Right cardiac atrium (tissue), 5 donors: ENCODE results near the gene OTUD4. TPM values are rescaled to one million over a fixed set of nuclear protein-coding genes. Genes with fewer than 3 reads are reported as not detected.
"Not testable (repeated sequence)": the region's sequence is repeated elsewhere in the genome, so short reads cannot be mapped to it uniquely, and the experiment has no call there.

ENCODE experiments used
- ATAC-seq, 2 donors: fragments of 200-7000 bp; cut with Tn5 transposase; one replicate each; pipeline versions ENCODE4 v1.8.0 to v1.9.1; 2020; ENCODE audit warnings: moderate library complexity in 2 of 2, mild to moderate bottlenecking in 1 of 2
- DNase-seq, 3 donors: peaks; one replicate each; pipeline ENCODE4 v3.0.0-alpha.2; 2020
- H3K27ac ChIP-seq: one replicate; pipeline ENCODE4 v1.5.1; 2013; ENCODE audit warnings: mild to moderate bottlenecking, low read length, control low read depth, moderate library complexity
- H3K27me3 ChIP-seq: one replicate; pipeline ENCODE4 v1.6.1; 2013; ENCODE audit not compliant: control insufficient read depth, insufficient read depth
- H3K4me1 ChIP-seq: one replicate; pipeline ENCODE4 v1.6.1; 2013; ENCODE audit warnings: low read length; ENCODE audit not compliant: control insufficient read depth, insufficient read depth
- H3K4me3 ChIP-seq: one replicate; pipeline ENCODE4 v1.5.1; 2013; ENCODE audit warnings: low read length, control low read depth
- H3K9me3 ChIP-seq: one replicate; pipeline ENCODE4 v1.6.1; 2013; ENCODE audit warnings: low read length; ENCODE audit not compliant: control insufficient read depth
- WGBS: extraction: QIAGEN DNeasy Blood & Tissue Kit; methylation state at CpG from one replicate; pipeline ENCODE4 v1.1.7; 2013; 5-methylcytosine and 5-hydroxymethylcytosine counted together
- intact Hi-C, 4 donors: fragments of 100-400 bp; cut with DNase I; formaldehyde crosslinking; loops; one replicate each; pipeline versions ENCODE4 v1.11.0 to v1.14.0; 2022 to 2023
- long read RNA-seq, 4 donors: library from polyadenylated mRNA; unstranded; transcript quantifications; one replicate each; pipeline ENCODE4 v2.0.0, GENCODE V29; 2020 to 2021
- polyA plus RNA-seq: library from polyadenylated mRNA; stranded (reverse); fragments of 200-250 nt; gene quantifications from one replicate; pipeline ENCODE4 v1.2.3, GENCODE V29; 2013
- total RNA-seq, 4 donors: library from RNA; stranded (reverse); fragmentation: NEBNext Ultra II Directional; extraction: Animal tissue kit (Norgen Biotek cat#: 25700); gene quantifications; one replicate each; pipeline ENCODE4 v1.2.1, GENCODE V29; 2021
- donor health status: healthy with polysubstance abuse.
- donor health status: DM: no; HTN: yes; CAD: no.
- donor health status: DM: no; HTN: no; CAD: no.
- donor health status: DM: no; HTN: yes; CAD: no; lungs with severe emphysema.
- donor health status: DM: yes; HTN: yes; CAD: no.

Gene OTUD4
- total RNA-seq = 10 to 100 TPM; 27.0 to 27.6 (median 27.1) TPM
- 8.8 TPM for polyA plus RNA-seq
- long read RNA-seq, donor 1, full-length matches to known transcripts = 7 of 19 reads
- long read RNA-seq, donor 1, partial matches to known transcripts = 8 of 19 reads
- long read RNA-seq, donor 1, other reads (novel, unspliced or antisense) = 4 of 19 reads
- long read RNA-seq, donor 2, full-length matches to known transcripts = 1 of 4 reads
- long read RNA-seq, donor 2, partial matches to known transcripts = 1 of 4 reads
- long read RNA-seq, donor 2, other reads (novel, unspliced or antisense) = 2 of 4 reads
- long read RNA-seq, donor 3, full-length matches to known transcripts = 2 of 12 reads
- long read RNA-seq, donor 3, partial matches to known transcripts = 3 of 12 reads
- long read RNA-seq, donor 3, other reads (novel, unspliced or antisense) = 7 of 12 reads
- long read RNA-seq, donor 4, full-length matches to known transcripts = 1 of 3 reads
- long read RNA-seq, donor 4, partial matches to known transcripts = 0 of 3 reads
- long read RNA-seq, donor 4, other reads (novel, unspliced or antisense) = 2 of 3 reads

GRCh38 chr4:145180298-145181090 is at the start of gene OTUD4:
OTUD4 (minus strand) TSS chr4:145180589; CDS start chr4:145179973, 616 bp downstream.
- no peaks in the 10 kb centered on the region for H3K9me3 ChIP-seq
- WGBS = under 1% methylated on average over 94 of the region's 94 CpGs
- peak within 1 kb of the TSS; percentile 94 for H3K27ac ChIP-seq
- ATAC-seq (peak; percentile 97), DNase-seq (peak; percentile 97 to 98 (median 98))
- intact Hi-C loops = no loop called here
- peaks cover 3% of the 10 kb centered on the region for H3K4me1 ChIP-seq
- H3K4me3 ChIP-seq = peak within 1 kb of the TSS; percentile 67
- no peaks in the 10 kb centered on the region for H3K27me3 ChIP-seq

- H3K4me3 ChIP-seq, intact Hi-C loops, H3K27me3 ChIP-seq, H3K27ac ChIP-seq, H3K4me1 ChIP-seq, H3K9me3 ChIP-seq, DNase-seq, ATAC-seq: not testable (repeated sequence)
- WGBS = 80% methylated on average over 7 of the region's 7 CpGs
Measured at GRCh38 chr4:145223228-145223627, 42.8 kb upstream of the OTUD4 start.

- WGBS = 90% methylated on average over 5 of the region's 5 CpGs
- H3K27ac ChIP-seq, intact Hi-C loops, H3K4me3 ChIP-seq, H3K27me3 ChIP-seq, DNase-seq, H3K4me1 ChIP-seq, ATAC-seq, H3K9me3 ChIP-seq: not testable (repeated sequence)
Measured at GRCh38 chr4:145221529-145221928, 41.1 kb upstream of the OTUD4 start.

- Histone ChIP-seq H3K4me3 (no peak overlapping the region), H3K27me3 (no peaks in the 10 kb centered on the region), H3K4me1 (no peaks in the 10 kb centered on the region), H3K27ac (no peak overlapping the region), H3K9me3 (no peaks in the 10 kb centered on the region)
- WGBS = 87% methylated on average over 2 of the region's 2 CpGs
- DNase-seq (no peak), ATAC-seq (no peak)
- intact Hi-C loops = loop anchor here in 1 of 4 donors (10.0 kb wide), 1 partner anchor 386 kb away; no protein-coding TSS in a partner anchor
Measured at GRCh38 chr4:145219090-145219489, 38.7 kb upstream of the OTUD4 start.

GRCh38 chr4:145218251-145218650 is 37.9 kb upstream of the OTUD4 start:
- no peaks in the 10 kb centered on the region for H3K9me3 ChIP-seq
- no peaks in the 10 kb centered on the region for H3K27me3 ChIP-seq
- 37% methylated on average over 3 of the region's 3 CpGs for WGBS
- ATAC-seq (peak; percentile 16 to 36), DNase-seq (peak in 1 of 3 donors; percentile 30)
- no peak overlapping the region for H3K4me3 ChIP-seq
- H3K27ac ChIP-seq = no peak overlapping the region
- H3K4me1 ChIP-seq = no peaks in the 10 kb centered on the region
- intact Hi-C loops = loop anchor here in 1 of 4 donors (10.0 kb wide), 1 partner anchor 387 kb away; no protein-coding TSS in a partner anchor

GRCh38 chr4:145217349-145217748 is 37.0 kb upstream of the OTUD4 start:
- H3K27me3 ChIP-seq = no peaks in the 10 kb centered on the region
- no peaks in the 10 kb centered on the region for H3K9me3 ChIP-seq
- no peak overlapping the region for H3K27ac ChIP-seq
- WGBS = 49% methylated on average over 1 of the region's 1 CpG
- H3K4me3 ChIP-seq = no peak overlapping the region
- DNase-seq (no peak), ATAC-seq (no peak)
- no peaks in the 10 kb centered on the region for H3K4me1 ChIP-seq
- intact Hi-C loops = loop anchor here in 1 of 4 donors (10.0 kb wide), 1 partner anchor 387 kb away; no protein-coding TSS in a partner anchor

GRCh38 chr4:145216535-145216934 is 36.1 kb upstream of the OTUD4 start:
- intact Hi-C loops = loop anchor here in 1 of 4 donors (10.0 kb wide), 1 partner anchor 388 kb away; no protein-coding TSS in a partner anchor
- H3K27ac ChIP-seq = no peak overlapping the region
- ATAC-seq = no peak

GRCh38 chr4:145213245-145213644 is 32.9 kb upstream of the OTUD4 start:
- ATAC-seq (no peak), DNase-seq (no peak)
- 92% methylated on average over 2 of the region's 2 CpGs for WGBS
- Histone ChIP-seq H3K27ac (no peak overlapping the region), H3K9me3 (no peaks in the 10 kb centered on the region), H3K4me3 (no peak overlapping the region), H3K27me3 (no peaks in the 10 kb centered on the region), H3K4me1 (no peaks in the 10 kb centered on the region)
- intact Hi-C loops = loop anchor here in 1 of 4 donors (10.0 kb wide), 1 partner anchor 392 kb away; no protein-coding TSS in a partner anchor

More at GRCh38 chr4:145216535-145216934, 36.1 kb upstream of the OTUD4 start:
- no peaks in the 10 kb centered on the region for H3K27me3 ChIP-seq
- H3K4me3 ChIP-seq = no peak overlapping the region
- DNase-seq = no peak
- H3K4me1 ChIP-seq = no peaks in the 10 kb centered on the region
- H3K9me3 ChIP-seq = no peaks in the 10 kb centered on the region

GRCh38 chr4:145207934-145208333 is 27.5 kb upstream of the OTUD4 start:
- no peaks in the 10 kb centered on the region for H3K4me1 ChIP-seq

GRCh38 chr4:145203410-145203809 is 23.0 kb upstream of the OTUD4 start:
- intact Hi-C loops = no loop called here
- H3K9me3 ChIP-seq = no peaks in the 10 kb centered on the region
- no peaks in the 10 kb centered on the region for H3K27me3 ChIP-seq
- no peak overlapping the region for H3K4me3 ChIP-seq
- DNase-seq (no peak), ATAC-seq (no peak)
- H3K27ac ChIP-seq = no peak overlapping the region
- no peaks in the 10 kb centered on the region for H3K4me1 ChIP-seq
- 85% methylated on average over 9 of the region's 9 CpGs for WGBS

More at GRCh38 chr4:145207934-145208333, 27.5 kb upstream of the OTUD4 start:
- Histone ChIP-seq H3K27me3 (no peaks in the 10 kb centered on the region), H3K4me3 (no peak overlapping the region), H3K9me3 (no peaks in the 10 kb centered on the region), H3K27ac (no peak overlapping the region)
- DNase-seq (no peak), ATAC-seq (no peak)
- 100% methylated on average over 2 of the region's 2 CpGs for WGBS
- intact Hi-C loops = no loop called here
